WTC11 (cell line): ENCODE data around the gene NRXN3. TPM values are rescaled to one million over a fixed set of nuclear protein-coding genes. Genes with fewer than 3 reads are reported as not detected.

Experiments used
- ATAC-seq: fragments of 200-7000 bp; cut with Tn5 transposase; 2 replicates; pipeline ENCODE4 v1.10.0; 2021; ENCODE audit warnings: mild to moderate bottlenecking, moderate library complexity
- CTCF ChIA-PET: fragments of 300-600 bp; sonication (Branson Sonifier 250); formaldehyde crosslinking; loops from one replicate; lab custom pipeline; 2021; ENCODE audit warnings: antibody characterized with exemption; lab: Charles Lee
- POLR2A ChIA-PET: fragments of 350-600 bp; sonication (Branson Sonifier 250); formaldehyde crosslinking; loops from one replicate; lab custom pipeline; 2021; ENCODE audit warnings: antibody characterized with exemption; lab: Charles Lee
- DNase-seq: peaks from one replicate; pipeline ENCODE4 v3.0.0; 2021; ENCODE audit warnings: low spot score
- H3K27ac Mint-ChIP-seq: 2 replicates; pipeline ENCODE4 v1.8.0; 2021; ENCODE audit warnings: mixed read lengths
- H3K27me3 Mint-ChIP-seq: 2 replicates; pipeline ENCODE4 v1.8.0; 2021; ENCODE audit warnings: low read depth, mild to moderate bottlenecking, moderate library complexity, mixed read lengths
- H3K36me3 Mint-ChIP-seq: 2 replicates; pipeline ENCODE4 v1.8.0; 2021; ENCODE audit warnings: mixed read lengths
- H3K4me1 Mint-ChIP-seq: 2 replicates; pipeline ENCODE4 v1.8.0; 2022; ENCODE audit warnings: mixed read lengths
- H3K4me3 Mint-ChIP-seq: 2 replicates; pipeline ENCODE4 v1.8.0; 2021; ENCODE audit warnings: mild to moderate bottlenecking, moderate library complexity, mixed read lengths
- H3K9me3 Mint-ChIP-seq: 2 replicates; pipeline ENCODE4 v1.8.0; 2021; ENCODE audit warnings: mixed read lengths
- AFF4 ChIP-seq: sonication (generic); formaldehyde crosslinking; IDR thresholded peaks from 2 replicates; pipeline ENCODE4 v1.8.1; 2023; ENCODE audit warnings: mild to moderate bottlenecking, missing genetic modification reagents, borderline replicate concordance
- CREB1 ChIP-seq: sonication (generic); formaldehyde crosslinking; IDR thresholded peaks from 2 replicates; pipeline ENCODE4 v1.8.0; 2023; ENCODE audit warnings: mild to moderate bottlenecking, missing genetic modification reagents
- CREM ChIP-seq: sonication (generic); formaldehyde crosslinking; IDR thresholded peaks from 2 replicates; pipeline ENCODE4 v1.8.1; 2022; ENCODE audit warnings: mild to moderate bottlenecking, missing genetic modification reagents, moderate library complexity
- CTCF ChIP-seq: fragments of 200-600 bp; IDR thresholded peaks from 2 replicates; pipeline ENCODE4 v1.8.0; 2022; ENCODE audit warnings: antibody characterized with exemption
- FOXK1 ChIP-seq: sonication (generic); formaldehyde crosslinking; IDR thresholded peaks from 2 replicates; pipeline ENCODE4 v1.8.0; 2022; ENCODE audit warnings: mild to moderate bottlenecking, moderate library complexity, missing genetic modification reagents
- FOXP1 ChIP-seq: sonication (generic); formaldehyde crosslinking; IDR thresholded peaks from 2 replicates; pipeline ENCODE4 v1.8.0; 2022; ENCODE audit warnings: missing genetic modification reagents, mild to moderate bottlenecking, moderate library complexity, borderline replicate concordance
- GRHL2 ChIP-seq: fragments of 250-450 bp; sonication (Bioruptor Pico); IDR thresholded peaks from 2 replicates; pipeline ENCODE4 v1.8.0; 2022; ENCODE audit warnings: mild to moderate bottlenecking, moderate library complexity; ENCODE audit not compliant: insufficient replicate concordance, severe bottlenecking
- MXD4 ChIP-seq: fragments of 250-450 bp; sonication (Bioruptor Pico); IDR thresholded peaks from 2 replicates; pipeline ENCODE4 v1.8.0; 2021; ENCODE audit warnings: mild to moderate bottlenecking, moderate library complexity, borderline replicate concordance
- MYBL2 ChIP-seq: sonication (generic); formaldehyde crosslinking; IDR thresholded peaks from 2 replicates; pipeline ENCODE4 v1.8.1; 2023; ENCODE audit warnings: mild to moderate bottlenecking, moderate library complexity, missing genetic modification reagents
- NR3C1 ChIP-seq: sonication (generic); formaldehyde crosslinking; conservative IDR thresholded peaks from 2 replicates; pipeline ENCODE4 v1.8.1; 2023; ENCODE audit warnings: low read depth, mild to moderate bottlenecking, missing genetic modification reagents
- PREB ChIP-seq: sonication (generic); formaldehyde crosslinking; IDR thresholded peaks from 2 replicates; pipeline ENCODE4 v1.8.1; 2022; ENCODE audit warnings: mild to moderate bottlenecking, missing genetic modification reagents, moderate library complexity, borderline replicate concordance
- SMAD4 ChIP-seq: sonication (generic); formaldehyde crosslinking; IDR thresholded peaks from 2 replicates; pipeline ENCODE4 v1.8.0; 2022; ENCODE audit warnings: mild to moderate bottlenecking, missing genetic modification reagents
- USF1 ChIP-seq: sonication (generic); formaldehyde crosslinking; IDR thresholded peaks from 2 replicates; pipeline ENCODE4 v1.8.0; 2022; ENCODE audit warnings: mild to moderate bottlenecking, missing genetic modification reagents
- ZNF121 ChIP-seq: sonication (generic); formaldehyde crosslinking; IDR thresholded peaks from 2 replicates; pipeline ENCODE4 v1.8.0; 2023; ENCODE audit warnings: missing genetic modification reagents
- ZNF138 ChIP-seq: sonication (generic); formaldehyde crosslinking; conservative IDR thresholded peaks from 2 replicates; pipeline ENCODE4 v1.8.1; 2022; ENCODE audit warnings: mild to moderate bottlenecking, moderate library complexity, missing genetic modification reagents
- ZNF263 ChIP-seq: sonication (generic); formaldehyde crosslinking; IDR thresholded peaks from 2 replicates; pipeline ENCODE4 v1.8.1; 2022; ENCODE audit warnings: low read depth, mild to moderate bottlenecking, moderate library complexity, missing genetic modification reagents
- ZNF423 ChIP-seq: fragments of 250-450 bp; sonication (Bioruptor Pico); IDR thresholded peaks from 2 replicates; pipeline ENCODE4 v2.1.2; 2022; ENCODE audit warnings: mild to moderate bottlenecking, moderate library complexity
- ZNF532 ChIP-seq: fragments of 250-450 bp; sonication (Bioruptor Pico); IDR thresholded peaks from 2 replicates; pipeline ENCODE4 v1.9.0; 2021; ENCODE audit warnings: mild to moderate bottlenecking, borderline replicate concordance
- total RNA-seq: library from RNA; stranded (reverse); gene quantifications from 3 replicates; pipeline ENCODE4 v1.2.3, GENCODE V29; 2021

Gene NRXN3
- total RNA-seq, 1 experiment from 2014 or later, result 3.0 TPM

- TF ChIP-seq AFF4 (CRISPR knock-in tag) (no peak), CTCF (no peak)
Measured at GRCh38 chr14:79548836-79549235, 1378.7 kb downstream of the NRXN3 start (continued).

- H3K27ac Mint-ChIP-seq, result no peak overlapping the region
- TF ChIP-seq ZNF121 (CRISPR knock-in tag) (no peak), NR3C1 (CRISPR knock-in tag) (no peak), SMAD4 (CRISPR knock-in tag) (no peak), ZNF532 (CRISPR knock-in tag) (no peak), FOXP1 (no peak), FOXK1 (CRISPR knock-in tag) (no peak), ZNF423 (CRISPR knock-in tag) (no peak), MYBL2 (CRISPR knock-in tag) (no peak), GRHL2 (CRISPR knock-in tag) (no peak), ZNF138 (CRISPR knock-in tag) (no peak), PREB (CRISPR knock-in tag) (no peak), ZNF263 (CRISPR knock-in tag) (no peak), CREM (CRISPR knock-in tag) (no peak), CREB1 (CRISPR knock-in tag) (no peak), USF1 (CRISPR knock-in tag) (no peak), MXD4 (CRISPR knock-in tag) (no peak)
- H3K27me3 Mint-ChIP-seq, result no peaks in the 10 kb centered on the region
- H3K4me3 Mint-ChIP-seq, result no peak overlapping the region
- H3K36me3 Mint-ChIP-seq, result no peaks in the 10 kb centered on the region
- H3K9me3 Mint-ChIP-seq, result peaks cover 29% of the 10 kb centered on the region
- ATAC-seq, result no peak
- no peak for DNase-seq
- ChIA-PET CTCF (no interaction called here), POLR2A (no interaction called here)
- peaks cover 36% of the 10 kb centered on the region for H3K4me1 Mint-ChIP-seq
Measured at GRCh38 chr14:79549515-79549914, 1379.3 kb downstream of the NRXN3 start.
